GM21529 (cell line): Measurements from ENCODE around the gene B3GAT2.

Source experiments
- ATAC-seq: cut with Tn5 transposase; IDR thresholded peaks from one replicate; pipeline ENCODE4 v1.9.1; 2021; ENCODE audit not compliant: unreplicated experiment

B3GAT2 gene

DNA sequence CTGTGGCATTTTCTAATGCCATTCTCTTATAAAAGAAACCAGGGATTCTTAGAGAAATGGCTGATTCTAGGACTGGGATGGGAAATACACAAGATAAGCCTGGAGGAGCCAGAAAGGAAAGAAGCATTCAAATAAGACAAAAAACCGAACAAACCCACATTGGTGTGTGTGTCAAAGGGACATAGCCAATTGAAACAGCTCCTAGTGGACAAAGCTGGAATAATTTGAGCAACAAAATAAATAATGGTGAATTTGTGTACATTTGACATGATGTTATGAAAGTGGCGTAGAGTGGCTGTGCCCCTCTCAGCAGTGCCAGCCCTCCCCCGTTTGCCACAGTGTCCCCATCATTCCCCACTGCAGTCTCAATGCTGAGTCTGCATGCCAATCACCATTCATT, 55.5 kb downstream of the B3GAT2 start:
- ATAC-seq: no peak

GRCh38 chr6:70900047-70900446, 56.8 kb downstream of the B3GAT2 start:
- ATAC-seq: no peak

GRCh38 chr6:70894001-70894400, 62.9 kb downstream of the B3GAT2 start:
- ATAC-seq: no peak

- no peak for ATAC-seq
Measured at GRCh38 chr6:70889270-70889669, 67.6 kb downstream of the B3GAT2 start.

DNA sequence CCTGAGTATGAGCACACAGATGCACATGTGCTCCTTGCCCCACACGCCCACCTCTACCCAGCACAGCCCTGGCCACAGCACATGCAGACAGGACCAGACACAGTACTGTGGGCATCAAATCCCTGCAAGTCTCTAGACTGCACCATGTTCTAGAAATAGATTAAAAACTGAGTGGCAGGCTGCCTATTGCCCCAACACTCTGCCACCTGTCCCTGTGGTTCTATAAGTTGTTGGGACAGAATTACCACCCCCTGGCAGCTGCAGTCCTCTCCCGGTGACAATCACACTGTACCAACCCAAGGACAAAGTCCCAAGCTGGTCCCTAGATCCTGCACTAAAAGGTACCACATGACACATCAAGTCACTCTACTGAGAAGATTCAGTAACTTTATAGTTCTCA, 70.2 kb downstream of the B3GAT2 start:
- no peak for ATAC-seq

DNA sequence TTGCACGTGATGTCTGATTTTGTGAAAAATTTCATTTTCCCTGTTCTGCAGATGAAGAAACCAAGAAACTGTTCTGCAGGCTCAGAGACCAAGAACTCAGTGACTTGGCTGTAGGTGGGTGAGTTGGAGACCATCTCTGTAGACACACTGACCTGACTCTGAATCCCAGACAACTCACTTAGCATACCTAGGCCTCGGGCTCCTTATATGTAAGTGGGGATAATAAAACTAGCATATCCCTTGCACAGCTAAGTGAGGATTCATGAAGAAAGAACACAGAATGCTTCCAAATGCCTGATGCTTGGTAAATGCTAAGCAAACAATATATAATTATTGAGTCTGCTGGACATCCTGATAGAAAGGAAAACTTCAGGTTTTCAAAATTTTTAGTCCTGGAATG, 70.8 kb downstream of the B3GAT2 start:
- ATAC-seq: no peak

GRCh38 chr6:70884074-70884983, 72.5 kb downstream of the B3GAT2 start:
- peak; percentile 83 for ATAC-seq

- no peak for ATAC-seq
Measured at GRCh38 chr6:70879496-70879895, 77.4 kb downstream of the B3GAT2 start.

GRCh38 chr6:70874181-70874913, 82.5 kb downstream of the B3GAT2 start:
- ATAC-seq: no peak

GRCh38 chr6:70872469-70872868, 84.4 kb downstream of the B3GAT2 start:
- ATAC-seq: no peak

- ATAC-seq: no peak
Measured at GRCh38 chr6:70864401-70864800, 92.5 kb downstream of the B3GAT2 start.

- no peak for ATAC-seq
Measured at GRCh38 chr6:70863343-70863742, 93.5 kb downstream of the B3GAT2 start.

- no peak for ATAC-seq
Measured at GRCh38 chr6:70860920-70861319, 95.9 kb downstream of the B3GAT2 start.

GRCh38 chr6:70860045-70860444, 96.8 kb downstream of the B3GAT2 start:
- ATAC-seq: no peak

- peak; percentile 100 for ATAC-seq
Measured at GRCh38 chr6:70857387-70858077, 99.3 kb downstream of the B3GAT2 start.

DNA sequence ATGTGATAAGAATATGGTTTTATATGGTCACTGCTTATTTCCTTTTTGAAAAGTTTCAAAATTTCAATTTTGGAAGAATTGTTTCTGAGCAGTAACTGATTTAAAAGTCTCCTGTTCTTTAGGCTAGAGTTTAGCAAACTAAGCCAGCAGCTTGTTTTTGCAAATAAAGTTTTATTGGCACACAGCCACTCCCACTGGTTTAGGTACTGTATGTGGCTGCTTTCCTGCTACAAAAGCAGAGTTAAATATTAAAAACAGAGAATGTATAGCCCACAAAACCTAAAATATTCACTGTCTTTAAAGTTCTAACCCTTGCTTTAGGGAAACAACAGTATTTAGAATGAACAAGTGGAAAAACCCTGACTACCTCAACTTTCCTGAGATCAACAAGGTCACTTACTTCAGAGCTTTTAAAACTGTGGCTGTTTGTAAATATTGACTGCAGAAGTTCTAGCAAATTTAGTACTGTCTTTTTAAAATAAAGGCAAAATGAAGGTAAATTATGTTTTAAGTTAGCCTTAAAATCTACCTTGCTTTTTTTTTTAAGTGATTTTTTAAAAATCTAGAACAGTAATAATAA, 104.1 kb downstream of the B3GAT2 start:
- ATAC-seq: no peak

DNA sequence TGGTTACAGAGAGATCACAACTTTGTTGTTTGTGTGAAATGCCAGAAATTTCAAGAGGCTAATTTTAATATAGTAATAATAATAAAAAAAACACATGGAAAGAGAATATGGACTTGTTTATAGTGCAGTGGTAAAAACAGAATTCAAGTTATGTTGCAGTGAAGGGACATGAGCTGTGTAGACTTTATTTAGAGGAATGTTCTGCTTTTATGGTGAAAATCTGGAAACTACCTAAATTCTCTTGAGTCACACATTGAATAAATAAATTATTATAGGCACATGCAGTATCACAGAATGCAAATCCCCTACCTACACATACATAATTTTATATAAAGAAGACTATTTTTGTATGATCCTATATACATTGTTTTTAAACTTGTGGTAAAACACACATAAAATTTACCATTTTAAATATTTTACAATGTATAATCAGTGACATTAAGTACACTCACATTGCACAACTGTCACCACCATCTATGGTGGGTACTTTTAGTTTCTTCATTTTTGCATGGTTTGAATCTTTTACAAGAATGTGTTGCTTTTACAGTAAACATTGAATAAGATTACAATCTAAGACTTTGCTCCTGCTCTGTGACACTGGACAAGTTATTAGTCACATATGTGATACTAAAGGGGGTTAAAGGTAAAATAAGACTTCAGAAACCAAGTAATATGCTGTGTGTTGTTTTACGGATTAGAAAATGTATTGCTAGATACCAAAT, 107.4 kb downstream of the B3GAT2 start:
- ATAC-seq: no peak

DNA sequence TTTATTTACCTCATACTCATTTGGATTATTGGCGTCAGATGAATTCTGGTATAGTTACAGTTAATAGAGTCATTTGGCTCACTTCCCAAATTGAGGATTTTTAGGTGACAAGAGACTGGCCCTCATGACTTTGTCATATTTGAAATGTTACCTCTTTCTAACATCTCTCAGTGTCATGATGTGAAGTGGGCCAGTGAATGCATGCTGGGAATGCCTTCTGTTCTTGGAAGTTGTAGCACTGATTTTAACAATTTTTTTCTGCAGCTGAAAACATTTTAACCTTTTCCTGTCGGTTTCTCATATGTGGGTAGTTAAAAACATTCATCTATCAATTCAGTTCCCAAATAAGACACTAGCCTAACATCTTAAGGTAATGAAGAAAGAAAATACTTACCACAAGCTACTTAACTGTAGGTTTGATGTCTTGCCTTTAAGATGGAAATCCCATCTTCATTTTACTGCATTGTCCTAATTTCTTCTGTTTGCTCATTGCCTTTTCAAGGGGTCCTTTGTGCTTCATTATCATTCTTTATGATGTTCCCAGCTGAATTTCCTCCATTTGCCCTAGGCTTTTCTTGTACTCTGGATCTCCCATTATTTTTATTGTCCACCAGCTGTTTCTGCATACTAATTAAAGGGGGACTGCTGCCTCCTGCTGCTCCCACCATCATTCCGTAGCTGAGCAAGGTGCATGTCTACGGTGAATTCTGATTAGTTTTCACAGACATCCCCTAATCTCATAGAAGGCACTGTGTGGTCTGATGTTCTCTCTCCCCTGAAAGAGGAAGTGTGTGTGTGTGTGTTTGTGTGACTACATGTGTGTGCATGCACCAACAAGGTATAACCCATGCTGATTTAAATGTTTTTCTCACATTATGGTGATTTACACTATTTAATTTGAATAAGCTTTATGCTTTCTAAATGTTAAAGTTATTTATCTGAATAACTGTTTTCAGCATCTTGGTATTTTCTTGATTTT, 109.5 kb downstream of the B3GAT2 start:
- ATAC-seq: no peak

- no peak for ATAC-seq
Measured at GRCh38 chr6:70846207-70846835, 110.5 kb downstream of the B3GAT2 start.
